HCT116 (cell line): Measurements from ENCODE around the gene IFNL2. TPM values are rescaled to one million over a fixed set of nuclear protein-coding genes. Genes with fewer than 3 reads are reported as not detected.

Experiments
- ATAC-seq: fragments of 200-7000 bp; cut with Tn5 transposase; 2 replicates; pipeline ENCODE4 v1.9.1; 2020; ENCODE audit warnings: mild to moderate bottlenecking, moderate library complexity
- BruUV-seq: library from RNA; stranded (reverse); fragments of 400-500 nt; replicated peaks from 2 replicates; lab custom pipeline; 2021; lab: Mats Ljungman, UMichigan
- CTCF ChIA-PET: fragments of 300-600 bp; sonication (Branson Sonifier 250); formaldehyde crosslinking; loops from one replicate; lab custom pipeline; 2021; ENCODE audit warnings: antibody characterized with exemption; lab: Charles Lee
- POLR2A ChIA-PET: fragments of 300-600, 350-600 bp; sonication (Branson Sonifier 250); formaldehyde crosslinking; loops from one replicate; lab custom pipeline; 2021; ENCODE audit warnings: antibody characterized with exemption; lab: Charles Lee
- RAD21 ChIA-PET, 2 experiments: fragments of 300-600 bp; sonication (Branson Sonifier 250); formaldehyde crosslinking; loops; one replicate each; lab custom pipeline; 2023; ENCODE audit warnings: low total read pairs in 2 of 2; ENCODE audit not compliant: uncharacterized antibody in 2 of 2, unreplicated experiment in 2 of 2, low non-redundant PET in 1 of 2; lab: Charles Lee
- DNase-seq: peaks from one replicate; pipeline ENCODE4 v3.0.0-alpha.2; 2010; ENCODE audit warnings: low read depth, low spot score
- H2AFZ ChIP-seq: fragments of 200-600 bp; shearing (Covaris generic), sonication (generic); 2 replicates; pipeline ENCODE4 v1.6.1; 2017; ENCODE audit warnings: low read depth, mixed run types, mixed read lengths, antibody characterized with exemption, low read length; ENCODE audit not compliant: poor library complexity, severe bottlenecking
- H3K27ac ChIP-seq: 2 replicates; pipeline ENCODE4 v1.5.1; 2012; ENCODE audit warnings: low read depth, low read length
- H3K27me3 ChIP-seq: fragments of 200-600 bp; sonication (generic); 2 replicates; pipeline ENCODE4 v1.6.1; 2016; ENCODE audit warnings: mixed run types, low read length, mixed read lengths; ENCODE audit not compliant: insufficient read depth
- H3K36me3 ChIP-seq, 2 experiments: fragments of 200-500 bp in 1 of 2; fragments of 200-600 bp in 1 of 2; sonication (Bioruptor generic) in 1 of 2; sonication (generic) in 1 of 2; 2 replicates each; pipeline versions ENCODE4 v1.5.1 to v1.6.1; 2014 to 2016; ENCODE audit warnings: low read length in 2 of 2, inconsistent platforms in 1 of 2, mixed read lengths in 1 of 2, mixed run types in 1 of 2; ENCODE audit not compliant: insufficient read depth in 2 of 2, control insufficient read depth in 1 of 2
- H3K4me1 ChIP-seq, 2 experiments: fragments of 200-600 bp in 1 of 2; sonication (generic) in 1 of 2; 2 replicates each; pipeline versions ENCODE4 v1.5.1 to v1.6.1; 2012 to 2017; ENCODE audit warnings: low read length in 2 of 2, inconsistent platforms in 1 of 2, mild to moderate bottlenecking in 1 of 2, mixed read lengths in 1 of 2, mixed run types in 1 of 2, moderate library complexity in 1 of 2; ENCODE audit not compliant: insufficient read depth in 2 of 2, control insufficient read depth in 1 of 2
- H3K4me2 ChIP-seq: fragments of 200-600 bp; sonication (generic); 2 replicates; pipeline ENCODE4 v1.6.1; 2017; ENCODE audit warnings: mixed run types, low read length, mixed read lengths
- H3K4me3 ChIP-seq, 2 experiments: fragments of 200-600 bp in 1 of 2; sonication (generic) in 1 of 2; replicated peaks in 1 of 2; 2 replicates each; pipeline ENCODE4 v1.5.1; 2011 to 2016; ENCODE audit warnings: low read length in 2 of 2, control low read depth in 1 of 2, low read depth in 1 of 2, mild to moderate bottlenecking in 1 of 2, mixed read lengths in 1 of 2, mixed run types in 1 of 2
- H3K79me2 ChIP-seq: fragments of 200-600 bp; sonication (generic); 2 replicates; pipeline ENCODE4 v1.6.1; 2017; ENCODE audit warnings: mild to moderate bottlenecking, mixed run types, low read length, moderate library complexity, mixed read lengths; ENCODE audit not compliant: insufficient read depth
- H3K9ac ChIP-seq: fragments of 200-600 bp; sonication (generic); 2 replicates; pipeline ENCODE4 v1.6.1; 2016; ENCODE audit warnings: low read length, mixed read lengths
- H3K9me2 ChIP-seq: fragments of 200-600 bp; sonication (generic), shearing (Covaris generic); 2 replicates; pipeline ENCODE4 v1.6.1; 2017; ENCODE audit warnings: mixed run types, mild to moderate bottlenecking, moderate library complexity; ENCODE audit not compliant: insufficient read depth
- H3K9me3 ChIP-seq, 2 experiments: fragments of 200-500 bp in 1 of 2; fragments of 200-600 bp in 1 of 2; sonication (Bioruptor generic) in 1 of 2; sonication (generic) in 1 of 2; 2 replicates each; pipeline ENCODE4 v1.6.1; 2014 to 2017; ENCODE audit warnings: low read length in 2 of 2, mixed read lengths in 2 of 2, inconsistent platforms in 1 of 2, low read depth in 1 of 2, mild to moderate bottlenecking in 1 of 2, mixed run types in 1 of 2, moderate library complexity in 1 of 2; ENCODE audit not compliant: control insufficient read depth in 1 of 2, insufficient read depth in 1 of 2
- H4K20me1 ChIP-seq: fragments of 200-600 bp; sonication (generic), shearing (Covaris generic); 2 replicates; pipeline ENCODE4 v1.6.1; 2017; ENCODE audit warnings: mixed run types, mild to moderate bottlenecking, moderate library complexity; ENCODE audit not compliant: insufficient read depth
- CBX3 ChIP-seq: IDR thresholded peaks from 2 replicates; pipeline ENCODE4 v1.6.1; 2012; ENCODE audit warnings: low read depth
- CEBPB ChIP-seq: IDR thresholded peaks from 2 replicates; pipeline ENCODE4 v1.6.1; 2012; ENCODE audit warnings: low read depth
- EGR1 ChIP-seq: IDR thresholded peaks from 2 replicates; pipeline ENCODE4 v1.6.1; 2012; ENCODE audit warnings: low read depth
- ELF1 ChIP-seq: IDR thresholded peaks from 2 replicates; pipeline ENCODE4 v1.6.1; 2012; ENCODE audit warnings: low read depth, borderline replicate concordance
- EZH2phosphoT487 ChIP-seq: fragments of 200-600 bp; IDR thresholded peaks from 2 replicates; pipeline ENCODE4 v1.6.1; 2018; ENCODE audit warnings: antibody characterized with exemption, borderline replicate concordance
- JUND ChIP-seq: IDR thresholded peaks from 2 replicates; pipeline ENCODE4 v1.6.1; 2012
- POLR2A ChIP-seq: IDR thresholded peaks from 2 replicates; pipeline ENCODE4 v1.7.0; 2011; ENCODE audit warnings: borderline replicate concordance; ENCODE audit not compliant: insufficient read depth, insufficient read length; ENCODE audit errors: extremely low read depth
- POLR2AphosphoS5 ChIP-seq: IDR thresholded peaks from 2 replicates; pipeline ENCODE4 v1.6.1; 2011; ENCODE audit warnings: mild to moderate bottlenecking, low read depth, low read length, moderate library complexity
- SIN3A ChIP-seq: IDR thresholded peaks from 2 replicates; pipeline ENCODE4 v1.6.1; 2012; ENCODE audit warnings: low read depth
- SRF ChIP-seq: IDR thresholded peaks from 2 replicates; pipeline ENCODE4 v1.6.1; 2012; ENCODE audit warnings: low read depth
- TCF7L2 ChIP-seq: IDR thresholded peaks from 2 replicates; pipeline ENCODE4 v1.7.0; 2011; ENCODE audit warnings: borderline replicate concordance, inconsistent platforms; ENCODE audit not compliant: insufficient read depth, insufficient read length; ENCODE audit errors: extremely low read depth
- ZFX ChIP-seq: fragments of 450-650 bp; IDR thresholded peaks from 2 replicates; pipeline ENCODE4 v1.6.1; 2017
- intact Hi-C: fragments of 100-400 bp; cut with micrococcal nuclease; formaldehyde crosslinking; loops from 2 replicates; pipeline ENCODE4 v1.10.0; 2022
- total RNA-seq: library from RNA; stranded (reverse); gene quantifications from one replicate; pipeline ENCODE4 v1.2.1, GENCODE V29; 2021; ENCODE audit not compliant: unreplicated experiment
- TF ChIP-seq, protein P1 (sequence below): IDR thresholded peaks from 2 replicates; pipeline ENCODE4 v1.6.1; 2011; ENCODE audit warnings: mild to moderate bottlenecking, low read length, moderate library complexity; ENCODE audit not compliant: insufficient replicate concordance; ENCODE audit errors: extremely low read depth
- TF ChIP-seq, protein P2 (sequence below): IDR thresholded peaks from 2 replicates; pipeline ENCODE4 v1.6.1; 2012; ENCODE audit warnings: low read depth
- TF ChIP-seq, protein P3 (sequence below): IDR thresholded peaks from 2 replicates; pipeline ENCODE4 v1.6.1; 2012

Gene IFNL2
- total RNA-seq, 1 experiment from 2014 or later, result not detected

DNA sequence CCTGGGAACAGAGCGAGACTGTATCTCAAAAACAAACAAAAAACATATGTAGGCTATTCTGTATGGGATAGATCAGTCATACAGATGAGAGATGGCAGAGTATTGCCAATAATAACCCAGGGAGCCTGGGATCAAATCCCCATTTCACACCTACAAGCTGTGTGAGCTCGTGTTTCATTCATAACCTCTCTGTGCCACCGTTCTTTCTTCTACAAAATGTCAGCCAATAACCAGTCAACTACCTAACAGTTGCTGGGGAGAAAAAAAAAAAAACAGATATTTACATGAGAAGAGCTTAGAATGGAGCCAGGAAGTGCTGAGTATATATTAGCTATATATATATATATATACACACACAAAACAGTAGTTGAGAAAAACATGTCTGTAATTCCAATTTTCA, 6.5 kb upstream of the IFNL2 start:
- H3K4me3 ChIP-seq, result no peak overlapping the region
- BruUV-seq, result no TSS peak
- POLR2A ChIA-PET, result no interaction called here
- H3K27ac ChIP-seq, result no peak overlapping the region
- no peak overlapping the region for H3K4me2 ChIP-seq
- TF ChIP-seq TCF7L2 (no peak), CEBPB (no peak), POLR2A (no peak), ZFX (no peak), POLR2AphosphoS5 (no peak), EGR1 (no peak), EZH2phosphoT487 (no peak), CBX3 (no peak), ELF1 (no peak), SIN3A (no peak), SRF (no peak), JUND (no peak)
- TF ChIP-seq, protein P1, sequence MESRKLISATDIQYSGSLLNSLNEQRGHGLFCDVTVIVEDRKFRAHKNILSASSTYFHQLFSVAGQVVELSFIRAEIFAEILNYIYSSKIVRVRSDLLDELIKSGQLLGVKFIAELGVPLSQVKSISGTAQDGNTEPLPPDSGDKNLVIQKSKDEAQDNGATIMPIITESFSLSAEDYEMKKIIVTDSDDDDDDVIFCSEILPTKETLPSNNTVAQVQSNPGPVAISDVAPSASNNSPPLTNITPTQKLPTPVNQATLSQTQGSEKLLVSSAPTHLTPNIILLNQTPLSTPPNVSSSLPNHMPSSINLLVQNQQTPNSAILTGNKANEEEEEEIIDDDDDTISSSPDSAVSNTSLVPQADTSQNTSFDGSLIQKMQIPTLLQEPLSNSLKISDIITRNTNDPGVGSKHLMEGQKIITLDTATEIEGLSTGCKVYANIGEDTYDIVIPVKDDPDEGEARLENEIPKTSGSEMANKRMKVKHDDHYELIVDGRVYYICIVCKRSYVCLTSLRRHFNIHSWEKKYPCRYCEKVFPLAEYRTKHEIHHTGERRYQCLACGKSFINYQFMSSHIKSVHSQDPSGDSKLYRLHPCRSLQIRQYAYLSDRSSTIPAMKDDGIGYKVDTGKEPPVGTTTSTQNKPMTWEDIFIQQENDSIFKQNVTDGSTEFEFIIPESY, result no peak
- TF ChIP-seq, protein P2, sequence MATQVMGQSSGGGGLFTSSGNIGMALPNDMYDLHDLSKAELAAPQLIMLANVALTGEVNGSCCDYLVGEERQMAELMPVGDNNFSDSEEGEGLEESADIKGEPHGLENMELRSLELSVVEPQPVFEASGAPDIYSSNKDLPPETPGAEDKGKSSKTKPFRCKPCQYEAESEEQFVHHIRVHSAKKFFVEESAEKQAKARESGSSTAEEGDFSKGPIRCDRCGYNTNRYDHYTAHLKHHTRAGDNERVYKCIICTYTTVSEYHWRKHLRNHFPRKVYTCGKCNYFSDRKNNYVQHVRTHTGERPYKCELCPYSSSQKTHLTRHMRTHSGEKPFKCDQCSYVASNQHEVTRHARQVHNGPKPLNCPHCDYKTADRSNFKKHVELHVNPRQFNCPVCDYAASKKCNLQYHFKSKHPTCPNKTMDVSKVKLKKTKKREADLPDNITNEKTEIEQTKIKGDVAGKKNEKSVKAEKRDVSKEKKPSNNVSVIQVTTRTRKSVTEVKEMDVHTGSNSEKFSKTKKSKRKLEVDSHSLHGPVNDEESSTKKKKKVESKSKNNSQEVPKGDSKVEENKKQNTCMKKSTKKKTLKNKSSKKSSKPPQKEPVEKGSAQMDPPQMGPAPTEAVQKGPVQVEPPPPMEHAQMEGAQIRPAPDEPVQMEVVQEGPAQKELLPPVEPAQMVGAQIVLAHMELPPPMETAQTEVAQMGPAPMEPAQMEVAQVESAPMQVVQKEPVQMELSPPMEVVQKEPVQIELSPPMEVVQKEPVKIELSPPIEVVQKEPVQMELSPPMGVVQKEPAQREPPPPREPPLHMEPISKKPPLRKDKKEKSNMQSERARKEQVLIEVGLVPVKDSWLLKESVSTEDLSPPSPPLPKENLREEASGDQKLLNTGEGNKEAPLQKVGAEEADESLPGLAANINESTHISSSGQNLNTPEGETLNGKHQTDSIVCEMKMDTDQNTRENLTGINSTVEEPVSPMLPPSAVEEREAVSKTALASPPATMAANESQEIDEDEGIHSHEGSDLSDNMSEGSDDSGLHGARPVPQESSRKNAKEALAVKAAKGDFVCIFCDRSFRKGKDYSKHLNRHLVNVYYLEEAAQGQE, result no peak
- TF ChIP-seq, protein P3, sequence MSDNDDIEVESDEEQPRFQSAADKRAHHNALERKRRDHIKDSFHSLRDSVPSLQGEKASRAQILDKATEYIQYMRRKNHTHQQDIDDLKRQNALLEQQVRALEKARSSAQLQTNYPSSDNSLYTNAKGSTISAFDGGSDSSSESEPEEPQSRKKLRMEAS, result no peak
- RAD21 ChIA-PET, result no interaction called here
- CTCF ChIA-PET, result interaction anchor here (0.6 kb wide), 1 partner anchor 80 kb away, joined by 4 read pairs; the partner anchor contains the start of gene SAMD4B
- intact Hi-C loops, result no loop called here
- no peak overlapping the region for H3K9ac ChIP-seq
- no peaks in the 10 kb centered on the region for H3K9me2 ChIP-seq
- H3K9me3 ChIP-seq, result no peaks in the 10 kb centered on the region
- no peak overlapping the region for H2AFZ ChIP-seq
- H3K36me3 ChIP-seq, result no peaks in the 10 kb centered on the region
- peaks cover 3 to 8% of the 10 kb centered on the region in 2 experiments; a peak in 2 of 4 replicates for H3K4me1 ChIP-seq
- H3K79me2 ChIP-seq, result no peaks in the 10 kb centered on the region
- ATAC-seq (no peak), DNase-seq (no peak)
- H3K27me3 ChIP-seq, result no peaks in the 10 kb centered on the region
- H4K20me1 ChIP-seq, result no peaks in the 10 kb centered on the region
